ENCODE measurements around the gene MBD4.

DNA sequence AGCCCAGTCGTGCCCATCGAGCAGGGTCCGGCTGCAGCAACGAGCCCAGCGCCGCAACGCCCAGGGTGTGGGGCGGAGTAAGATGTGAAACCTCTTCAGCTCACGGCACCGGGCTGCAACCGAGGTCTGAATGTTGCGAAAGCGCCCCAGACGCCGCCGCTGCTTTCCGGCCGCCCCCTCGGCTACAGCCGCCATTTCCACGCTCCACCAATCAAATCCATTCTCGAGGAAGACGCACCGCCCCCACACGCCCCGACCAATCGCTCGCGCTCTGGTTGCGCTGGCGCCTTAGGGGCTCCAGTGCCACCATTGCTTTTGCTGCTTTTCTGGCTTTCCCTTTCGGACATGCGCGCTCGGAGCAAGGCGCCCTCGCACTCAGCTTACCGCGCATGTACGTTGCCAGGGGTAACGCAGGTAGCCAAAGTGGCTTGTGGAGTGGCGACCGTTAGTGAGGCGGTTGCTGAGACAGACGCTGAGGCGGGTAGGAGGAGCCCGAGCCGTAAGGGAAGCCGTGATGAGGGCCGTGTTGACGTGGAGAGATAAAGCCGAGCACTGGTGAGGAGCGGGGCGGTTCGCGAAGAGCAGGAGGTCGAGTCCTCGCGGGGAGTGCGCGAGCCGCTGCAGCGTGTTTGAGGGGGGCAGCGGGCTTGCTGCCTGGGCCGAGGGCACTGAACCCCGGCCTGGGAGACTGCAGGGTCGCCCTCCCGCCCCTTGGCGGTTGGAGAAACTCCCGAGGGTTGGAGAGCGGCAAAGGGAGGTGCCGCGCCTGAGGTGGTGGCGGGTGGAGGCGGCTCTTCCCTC is at the start of gene MBD4, which contains the start of gene IFT122:
- TF ChIP-seq, protein P1, sequence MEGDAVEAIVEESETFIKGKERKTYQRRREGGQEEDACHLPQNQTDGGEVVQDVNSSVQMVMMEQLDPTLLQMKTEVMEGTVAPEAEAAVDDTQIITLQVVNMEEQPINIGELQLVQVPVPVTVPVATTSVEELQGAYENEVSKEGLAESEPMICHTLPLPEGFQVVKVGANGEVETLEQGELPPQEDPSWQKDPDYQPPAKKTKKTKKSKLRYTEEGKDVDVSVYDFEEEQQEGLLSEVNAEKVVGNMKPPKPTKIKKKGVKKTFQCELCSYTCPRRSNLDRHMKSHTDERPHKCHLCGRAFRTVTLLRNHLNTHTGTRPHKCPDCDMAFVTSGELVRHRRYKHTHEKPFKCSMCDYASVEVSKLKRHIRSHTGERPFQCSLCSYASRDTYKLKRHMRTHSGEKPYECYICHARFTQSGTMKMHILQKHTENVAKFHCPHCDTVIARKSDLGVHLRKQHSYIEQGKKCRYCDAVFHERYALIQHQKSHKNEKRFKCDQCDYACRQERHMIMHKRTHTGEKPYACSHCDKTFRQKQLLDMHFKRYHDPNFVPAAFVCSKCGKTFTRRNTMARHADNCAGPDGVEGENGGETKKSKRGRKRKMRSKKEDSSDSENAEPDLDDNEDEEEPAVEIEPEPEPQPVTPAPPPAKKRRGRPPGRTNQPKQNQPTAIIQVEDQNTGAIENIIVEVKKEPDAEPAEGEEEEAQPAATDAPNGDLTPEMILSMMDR (IDR thresholded peaks at IDR 0.05): no peak
- no peak for TF ChIP-seq EZH2 (IDR thresholded peaks at IDR 0.05; ENCODE audit: borderline replicate concordance, insufficient read depth, low read depth, low read length, poor library complexity, severe bottlenecking)
